Measurements from ENCODE around the gene PDIK1L. TPM values are rescaled to one million over a fixed set of nuclear protein-coding genes. Genes with fewer than 3 reads are reported as not detected.
"Not testable (repeated sequence)": the region's sequence is repeated elsewhere in the genome, so short reads cannot be mapped to it uniquely, and the experiment has no call there.

The PDIK1L gene
- total RNA-seq, 1 experiment from 2014 or later, result 5.6 TPM

- TF ChIP-seq CTCF (conservative IDR thresholded peaks at IDR 0.05), result no peak
- Histone ChIP-seq H3K18ac (ENCODE audit: insufficient read length, low read depth, low read length) (no peak overlapping the region), H3K9ac (ENCODE audit: extremely low read depth, insufficient read length, low read length) (no peak overlapping the region), H3K79me1 (ENCODE audit: insufficient read depth, low read depth, low read length, poor library complexity, severe bottlenecking) (no peaks in the 10 kb centered on the region), H3K4ac (ENCODE audit: low read depth, low read length) (no peak overlapping the region), H2BK15ac (ENCODE audit: low read depth, low read length) (no peak overlapping the region), H3K23me2 (ENCODE audit: insufficient read length, low read depth, low read length, poor library complexity, severe bottlenecking) (no peaks in the 10 kb centered on the region), H4K5ac (ENCODE audit: insufficient read length, low read depth, low read length) (no peak overlapping the region), H2AK5ac (ENCODE audit: insufficient read length, low read length) (no peak overlapping the region), H3K4me1 (ENCODE audit: insufficient read depth, low read length) (peaks cover 6% of the 10 kb centered on the region; the same call in 1 of the 2 replicates), H3K79me2 (ENCODE audit: insufficient read depth, low read length) (no peaks in the 10 kb centered on the region), H3K14ac (ENCODE audit: insufficient read depth, low read length) (no peak overlapping the region), H3K23ac (ENCODE audit: insufficient read length, low read depth, low read length) (no peak overlapping the region), H4K20me1 (ENCODE audit: control insufficient read depth, insufficient read depth, insufficient read length) (no peaks in the 10 kb centered on the region), H2AFZ (ENCODE audit: low read length) (no peak overlapping the region), H3K56ac (ENCODE audit: insufficient read length, low read depth, low read length) (no peak overlapping the region), H2BK120ac (ENCODE audit: low read depth, low read length, poor library complexity, severe bottlenecking) (no peak overlapping the region), H2BK12ac (ENCODE audit: insufficient read length, low read depth, low read length) (no peak overlapping the region), H2BK20ac (ENCODE audit: low read depth, low read length, poor library complexity, severe bottlenecking) (no peak overlapping the region), H4K8ac (replicated peaks; ENCODE audit: insufficient read length, low read depth, low read length) (no peak overlapping the region), H3K27ac (ENCODE audit: insufficient read length, low read depth, low read length) (no peak overlapping the region), H3K4me2 (ENCODE audit: insufficient read depth, insufficient read length, low read length) (no peak overlapping the region), H3K27me3 (ENCODE audit: insufficient read depth, low read length) (no peaks in the 10 kb centered on the region), H3T11ph (ENCODE audit: low read length) (no peak overlapping the region), H3K9me3 (ENCODE audit: control insufficient read depth, low read depth, low read length) (no peaks in the 10 kb centered on the region), H2BK5ac (ENCODE audit: insufficient read length, low read length) (no peak overlapping the region), H4K91ac (ENCODE audit: insufficient read length, low read depth, low read length) (no peak overlapping the region)
- H3K9me3 Mint-ChIP-seq, result peaks cover 0 to 3% of the 10 kb centered on the region in 2 experiments; a peak in 1 of 5 replicates
- H3K27me3 Mint-ChIP-seq (ENCODE audit: low read depth), result peaks cover 17% of the 10 kb centered on the region
- no peaks in the 10 kb centered on the region for H3K36me3 Mint-ChIP-seq (ENCODE audit: insufficient read depth in 1 of 3, low read depth in 3 of 3)
- H3K4me1 Mint-ChIP-seq, result peaks cover 23 to 36% of the 10 kb centered on the region in 2 experiments
- no peak overlapping the region for H3K27ac Mint-ChIP-seq
- no peak overlapping the region; a peak in 1 of 5 replicates for H3K4me3 Mint-ChIP-seq
- no CpG with 5 or more reads among the region's 7 CpGs for WGBS (ENCODE audit: extremely low coverage, insufficient read length, low lambda C conversion rate)
- DNase-seq, result no peak
These were observed 19.2 kb upstream of the PDIK1L start for GRCh38 chr1:26092422-26092821.

GRCh38 chr1:26093569-26093968, 18.1 kb upstream of the PDIK1L start:
- H2BK120ac ChIP-seq (ENCODE audit: low read depth, low read length, poor library complexity, severe bottlenecking); H3K4me3 Mint-ChIP-seq; H2BK12ac ChIP-seq (ENCODE audit: insufficient read length, low read depth, low read length); H2AFZ ChIP-seq (ENCODE audit: low read length); H3K9me3 ChIP-seq (ENCODE audit: control insufficient read depth, low read depth, low read length); H3K27me3 ChIP-seq (ENCODE audit: insufficient read depth, low read length); H3K27ac ChIP-seq (ENCODE audit: insufficient read length, low read depth, low read length); H3K79me1 ChIP-seq (ENCODE audit: insufficient read depth, low read depth, low read length, poor library complexity, severe bottlenecking); H3K14ac ChIP-seq (ENCODE audit: insufficient read depth, low read length); DNase-seq; H4K91ac ChIP-seq (ENCODE audit: insufficient read length, low read depth, low read length); H3K9me3 Mint-ChIP-seq; H4K5ac ChIP-seq (ENCODE audit: insufficient read length, low read depth, low read length); H4K8ac ChIP-seq (replicated peaks; ENCODE audit: insufficient read length, low read depth, low read length); H2BK5ac ChIP-seq (ENCODE audit: insufficient read length, low read length); H2AK5ac ChIP-seq (ENCODE audit: insufficient read length, low read length); H3K4me2 ChIP-seq (ENCODE audit: insufficient read depth, insufficient read length, low read length); H3K56ac ChIP-seq (ENCODE audit: insufficient read length, low read depth, low read length); H3K27ac Mint-ChIP-seq; H2BK20ac ChIP-seq (ENCODE audit: low read depth, low read length, poor library complexity, severe bottlenecking); H3K9ac ChIP-seq (ENCODE audit: extremely low read depth, insufficient read length, low read length); H4K20me1 ChIP-seq (ENCODE audit: control insufficient read depth, insufficient read depth, insufficient read length); H3K23ac ChIP-seq (ENCODE audit: insufficient read length, low read depth, low read length); H2BK15ac ChIP-seq (ENCODE audit: low read depth, low read length); H3T11ph ChIP-seq (ENCODE audit: low read length); H3K18ac ChIP-seq (ENCODE audit: insufficient read length, low read depth, low read length); H3K4ac ChIP-seq (ENCODE audit: low read depth, low read length); H3K23me2 ChIP-seq (ENCODE audit: insufficient read length, low read depth, low read length, poor library complexity, severe bottlenecking); H3K4me1 ChIP-seq (ENCODE audit: insufficient read depth, low read length); H3K36me3 Mint-ChIP-seq (ENCODE audit: insufficient read depth in 1 of 3, low read depth in 3 of 3); H3K79me2 ChIP-seq (ENCODE audit: insufficient read depth, low read length): not testable (repeated sequence)
- H3K4me1 Mint-ChIP-seq, result peaks cover 23 to 36% of the 10 kb centered on the region in 2 experiments
- peaks cover 21% of the 10 kb centered on the region for H3K27me3 Mint-ChIP-seq (ENCODE audit: low read depth)
- no CpG with 5 or more reads among the region's 6 CpGs for WGBS (ENCODE audit: extremely low coverage, insufficient read length, low lambda C conversion rate)
